ELF-1 (cell line): ENCODE data around the gene PRR16.
A peak's percentile ranks its signal among the peaks of the same experiment; 100 is the strongest.
"Not testable (repeated sequence)": the region's sequence is repeated elsewhere in the genome, so short reads cannot be mapped to it uniquely, and the experiment has no call there.

ENCODE experiments used
- DNase-seq: peaks from one replicate; pipeline ENCODE4 v3.0.0-alpha.2; 2016; ENCODE audit warnings: low read depth, low spot score

The PRR16 gene

DNA sequence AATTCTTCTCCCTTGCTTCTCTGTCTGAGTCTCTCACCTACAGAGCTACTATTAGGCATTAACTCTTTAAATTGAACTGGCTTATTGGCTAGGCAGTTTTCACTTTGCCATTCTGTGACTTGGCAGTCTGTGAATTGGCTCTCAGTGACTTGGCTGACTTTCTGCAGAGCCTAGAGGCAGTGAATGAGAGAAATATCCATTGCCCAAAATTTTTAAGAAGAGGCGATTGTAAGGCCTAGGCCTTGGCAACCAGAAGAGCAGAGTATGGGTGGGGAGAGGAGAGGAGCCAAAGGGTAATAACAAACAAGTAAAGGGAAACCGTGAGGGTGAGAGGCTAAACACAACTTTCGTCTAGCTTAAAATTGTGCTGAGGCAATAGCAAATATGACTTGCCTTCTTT is 176.7 kb downstream of the PRR16 start:
- DNase-seq, result no peak

DNA sequence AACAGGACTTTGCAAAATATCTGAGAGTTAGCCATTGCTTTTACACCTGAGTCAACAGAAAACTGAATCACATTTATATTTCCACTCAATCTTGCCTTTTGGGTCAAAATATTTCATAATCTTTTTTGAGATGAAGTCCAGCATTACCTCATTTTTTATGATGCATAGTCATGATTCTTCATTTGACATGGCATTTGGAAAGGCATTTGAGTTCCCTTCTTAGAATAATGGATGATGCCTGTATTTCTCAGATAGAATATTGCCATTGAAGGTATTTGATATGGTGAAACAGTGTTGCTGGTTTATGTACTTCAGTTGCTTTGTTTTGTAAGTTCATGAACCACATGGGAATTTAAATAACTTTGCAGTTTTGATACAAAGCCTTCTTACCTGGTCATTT is 180.4 kb downstream of the PRR16 start:
- DNase-seq, result no peak

DNA sequence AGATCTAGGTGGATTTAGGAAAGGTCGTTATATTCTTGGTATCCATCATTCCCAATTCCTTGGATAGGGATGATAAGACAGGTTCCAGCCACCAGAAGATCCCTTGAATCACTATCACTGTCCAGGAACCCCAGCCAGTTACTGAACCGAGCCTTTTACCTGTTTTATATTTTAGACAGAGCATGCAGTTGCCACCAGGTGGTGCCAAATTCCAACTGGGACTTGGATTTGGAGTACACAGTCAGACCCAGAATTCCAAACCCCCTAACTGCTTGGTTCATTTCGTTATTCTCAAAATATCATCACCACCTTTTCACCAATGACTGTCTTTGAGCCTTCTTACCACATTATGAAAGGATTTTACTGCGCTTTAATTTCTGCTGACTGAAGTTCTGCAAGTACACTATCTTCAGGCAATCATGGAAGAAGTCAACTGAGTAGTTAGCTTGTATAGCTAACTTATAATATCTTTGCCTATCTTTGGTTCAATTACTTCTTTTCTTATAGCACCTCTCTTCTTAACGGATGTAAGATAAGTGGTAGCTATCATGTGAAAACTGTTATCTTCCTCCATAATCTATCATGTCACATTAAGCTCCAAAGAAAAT is 191.8 kb downstream of the PRR16 start:
- DNase-seq, result peak; percentile 49

DNA sequence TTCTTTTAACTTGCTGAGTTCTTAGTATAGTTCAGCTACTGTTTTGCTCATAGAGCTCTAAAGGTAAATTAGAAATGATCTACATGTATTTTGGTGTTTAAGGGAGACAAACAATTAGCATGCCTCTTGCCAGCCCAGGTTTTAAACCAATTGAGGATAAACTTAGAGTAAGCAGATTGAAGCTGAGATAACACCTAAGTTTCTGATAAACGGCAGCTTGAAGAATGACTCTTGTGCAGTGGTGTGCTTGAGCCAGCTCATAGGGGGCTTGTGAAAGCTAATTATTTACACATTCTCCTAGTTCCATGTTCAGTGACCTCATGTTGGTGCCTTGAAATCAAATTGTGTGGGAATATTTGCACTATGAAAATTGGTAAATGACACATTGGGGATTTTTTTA is 193.0 kb downstream of the PRR16 start:
- no peak for DNase-seq

DNA sequence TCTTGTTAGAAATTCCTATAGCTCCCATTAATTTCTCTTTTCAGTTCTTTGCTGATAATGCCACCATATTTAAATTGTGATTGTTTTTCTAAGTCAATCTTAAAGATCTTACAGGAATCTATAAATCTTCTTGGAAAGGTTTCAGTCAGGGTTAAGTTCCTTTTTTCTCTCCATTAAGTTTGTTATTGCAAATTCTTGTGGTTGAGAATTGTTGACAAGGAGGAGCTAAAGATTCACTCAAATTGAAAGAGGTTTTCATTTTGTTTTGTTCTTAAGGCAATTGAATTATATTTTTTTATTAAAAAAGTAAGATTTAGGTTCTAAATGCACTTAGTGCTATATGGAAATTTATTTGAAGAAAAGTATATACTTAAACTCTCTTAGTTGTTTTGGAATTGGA is 213.4 kb downstream of the PRR16 start:
- no peak for DNase-seq

DNA sequence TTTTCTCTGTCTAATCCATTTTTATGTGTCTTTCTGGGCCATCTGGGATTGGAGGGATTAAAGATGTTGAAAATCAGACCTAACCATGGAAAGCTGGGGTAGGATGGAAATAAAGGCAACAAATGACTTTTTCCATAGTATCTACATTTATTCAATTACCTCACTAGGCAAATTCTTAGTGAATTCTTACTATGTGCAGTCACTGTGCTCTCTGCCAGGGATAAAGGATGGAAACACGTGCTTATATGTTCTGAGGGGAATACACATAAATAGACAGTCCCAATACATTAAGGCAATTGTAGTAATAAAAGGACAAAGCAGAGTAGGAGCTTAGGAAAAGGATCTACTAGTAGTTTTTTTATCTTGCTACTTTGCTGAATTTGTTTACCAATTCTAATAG is 214.2 kb downstream of the PRR16 start:
- DNase-seq, result no peak

DNA sequence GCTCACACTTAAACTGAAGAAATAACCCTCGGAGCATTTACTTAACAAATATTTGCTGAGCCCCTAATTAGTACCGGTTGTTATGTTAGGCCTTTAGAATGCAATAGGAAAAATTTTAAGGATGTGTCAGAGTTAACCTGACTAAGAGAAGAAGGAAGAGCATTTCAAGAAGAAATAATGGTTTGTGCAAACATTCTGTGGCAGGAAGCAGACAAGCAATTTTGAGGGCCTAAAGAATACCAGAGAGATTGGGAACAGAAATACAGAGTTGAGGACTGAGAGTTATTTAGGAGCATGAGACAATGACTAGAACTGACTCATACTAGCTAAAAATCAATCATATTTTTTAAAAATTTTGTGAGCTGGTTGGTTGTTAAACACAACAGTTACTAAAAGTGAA is 218.8 kb downstream of the PRR16 start:
- no peak for DNase-seq

DNA sequence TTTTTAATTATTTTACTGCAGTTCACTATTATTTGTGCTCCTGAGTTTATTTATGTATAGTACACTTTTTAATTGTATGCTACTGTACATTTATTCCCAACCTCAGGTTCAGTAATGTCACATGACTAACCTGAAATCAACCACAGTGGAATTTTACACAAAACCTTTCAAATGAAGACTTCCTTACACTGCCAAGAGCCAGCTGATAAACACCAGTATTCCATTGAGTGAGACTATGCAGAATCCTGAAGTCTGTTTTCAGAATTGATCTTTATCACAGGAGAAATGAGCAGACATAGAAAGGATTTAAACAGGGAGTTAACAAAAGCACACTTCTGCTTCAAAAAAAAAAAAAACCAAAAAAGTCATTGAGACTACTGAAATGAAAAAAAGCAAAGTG is 219.5 kb downstream of the PRR16 start:
- no peak for DNase-seq

DNA sequence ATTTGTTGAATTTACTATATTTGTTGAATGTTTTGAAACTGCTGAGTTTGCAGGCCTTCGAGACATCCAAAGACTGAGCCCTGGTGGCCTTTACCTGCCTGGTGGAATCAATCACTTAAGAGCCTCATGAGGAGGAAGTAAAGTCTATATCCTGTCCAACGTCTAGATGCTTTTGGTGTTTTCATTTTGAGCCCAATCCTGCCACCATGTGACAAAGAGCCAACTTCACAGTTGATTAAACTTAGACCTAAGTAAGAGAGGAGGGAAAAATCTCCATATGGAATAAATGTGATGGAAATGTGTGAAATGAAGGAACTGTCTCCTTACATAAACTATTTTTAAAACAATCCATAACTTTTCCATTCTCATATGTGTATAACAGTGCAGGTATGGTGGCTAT is 220.1 kb downstream of the PRR16 start:
- DNase-seq, result no peak

DNA sequence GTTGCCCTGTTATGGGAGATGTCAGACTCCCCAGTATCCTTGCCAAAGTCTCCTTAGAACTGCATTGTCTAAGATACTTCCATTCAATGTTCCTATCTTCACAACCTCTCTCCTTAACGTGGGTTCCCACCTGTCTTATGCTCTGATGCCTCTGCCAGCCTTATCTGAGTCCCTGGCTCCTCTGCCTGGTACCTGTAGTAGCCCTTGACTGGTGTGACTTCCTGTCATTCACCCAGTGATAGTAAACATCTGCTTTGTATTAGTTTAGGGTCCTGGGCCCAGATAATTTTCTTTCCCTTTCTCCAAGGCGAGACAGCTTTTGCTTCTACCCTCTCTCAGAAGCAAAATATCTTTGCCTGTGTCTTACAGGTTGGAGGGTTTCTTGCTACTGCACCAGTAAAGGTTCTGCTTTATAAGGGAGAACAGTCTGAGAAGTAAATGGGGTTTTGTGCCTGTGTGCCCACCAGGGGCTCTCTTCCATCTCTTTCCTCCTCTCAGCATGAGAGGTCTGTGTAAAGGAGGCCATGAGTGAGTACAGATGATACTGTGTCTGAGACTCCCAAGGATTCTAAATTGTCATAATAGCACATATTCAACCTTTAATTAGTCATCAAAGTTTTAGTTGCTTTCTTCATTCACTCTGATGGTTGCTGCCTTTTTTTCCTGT is 220.8 kb downstream of the PRR16 start:
- peak; percentile 40 for DNase-seq

DNA sequence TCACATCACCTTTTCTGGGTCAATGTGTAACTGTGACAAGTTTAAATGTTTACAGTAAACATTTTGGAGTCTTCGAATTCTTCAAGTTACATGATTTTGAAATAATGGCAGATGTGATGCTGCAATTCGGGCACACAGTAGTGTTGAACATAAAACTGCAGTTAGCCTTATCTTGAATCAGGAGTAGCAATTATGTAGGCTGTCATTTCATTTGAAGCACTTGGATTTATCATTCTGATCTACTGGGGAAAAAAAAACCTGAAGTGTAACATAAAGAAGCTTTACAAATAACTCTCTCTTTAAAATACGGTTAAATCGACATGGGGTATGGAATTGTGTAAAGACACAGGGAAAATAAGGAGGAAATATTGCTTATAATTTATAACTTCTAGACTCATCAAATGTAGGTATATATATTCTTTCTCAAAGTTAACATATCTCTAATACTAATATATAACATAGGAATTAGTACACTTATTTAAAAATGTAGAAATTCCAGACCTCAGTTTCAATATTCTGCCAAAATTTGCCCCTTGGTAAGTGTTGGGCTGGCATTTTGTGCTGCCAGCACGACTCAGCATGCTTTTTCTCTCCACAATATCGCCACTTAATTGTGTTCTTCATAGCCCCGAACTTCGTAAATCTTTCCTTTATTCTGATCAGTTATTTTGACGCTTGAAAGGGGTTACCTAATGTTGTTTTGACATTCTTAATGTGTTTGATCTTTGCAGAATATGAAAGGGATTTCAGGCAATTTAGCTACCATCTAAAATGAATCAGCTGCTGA is 226.7 kb downstream of the PRR16 start:
- no peak for DNase-seq

DNA sequence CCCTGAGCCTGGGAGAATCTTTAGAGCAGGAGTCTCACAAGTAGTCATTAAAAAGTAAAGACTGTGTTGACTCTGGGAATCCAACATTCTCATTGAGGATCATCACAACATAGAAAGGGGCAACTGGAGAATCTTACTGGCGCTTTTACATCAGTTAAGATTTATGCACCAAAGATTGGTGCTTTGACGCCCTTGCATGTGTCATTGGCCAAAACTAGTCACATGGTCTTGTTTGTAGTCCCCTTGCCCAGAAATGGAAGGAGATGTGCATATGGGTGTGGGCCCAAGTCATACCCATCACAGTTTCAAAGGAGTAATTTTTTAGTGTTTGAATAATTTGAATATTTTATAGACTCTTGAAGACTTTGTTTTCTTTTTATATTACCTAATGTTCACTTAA is 228.2 kb downstream of the PRR16 start:
- no peak for DNase-seq

DNA sequence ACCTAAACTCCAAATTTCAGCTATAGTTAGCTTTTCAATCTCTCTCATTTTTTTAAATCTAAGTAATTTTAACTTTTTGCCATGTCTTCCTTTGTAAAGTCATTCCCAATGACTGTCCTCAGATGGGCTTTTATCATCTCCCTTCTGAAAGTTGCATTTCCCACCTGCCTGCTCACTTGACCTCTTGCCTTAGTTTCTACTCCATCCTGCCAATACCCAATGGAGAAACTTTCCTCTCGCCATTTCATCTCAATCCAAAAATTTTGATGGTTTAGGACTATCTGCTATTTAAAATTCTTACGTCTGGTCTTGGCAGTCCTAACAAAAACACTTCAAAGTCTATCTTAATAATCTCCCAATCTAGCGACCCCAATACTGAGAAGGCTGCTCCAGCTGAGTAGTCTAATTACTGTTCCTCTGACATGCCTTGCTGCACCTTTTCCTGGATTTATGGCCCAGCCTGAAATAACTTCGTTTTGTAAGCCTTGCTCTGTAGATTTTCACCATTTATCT is 231.3 kb downstream of the PRR16 start:
- no peak for DNase-seq

DNA sequence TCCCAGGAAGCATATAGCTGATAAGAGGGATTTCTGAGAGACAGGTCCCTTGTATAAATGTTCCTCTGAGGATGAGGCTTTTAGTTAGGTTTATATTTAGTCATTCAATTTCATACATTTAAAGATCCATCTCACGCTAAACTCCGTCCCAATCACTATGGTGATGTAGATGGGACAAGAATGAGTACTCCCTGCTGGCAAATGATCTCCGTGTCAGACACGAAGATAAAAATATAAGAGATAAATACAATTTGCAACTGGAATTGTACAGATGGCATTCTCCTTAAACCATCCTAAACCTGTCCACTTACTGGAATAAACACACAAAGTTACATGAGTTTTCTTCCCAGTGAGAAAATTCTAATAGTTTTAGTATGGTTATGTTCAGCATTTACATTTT is 233.0 kb downstream of the PRR16 start:
- DNase-seq, result no peak

DNA sequence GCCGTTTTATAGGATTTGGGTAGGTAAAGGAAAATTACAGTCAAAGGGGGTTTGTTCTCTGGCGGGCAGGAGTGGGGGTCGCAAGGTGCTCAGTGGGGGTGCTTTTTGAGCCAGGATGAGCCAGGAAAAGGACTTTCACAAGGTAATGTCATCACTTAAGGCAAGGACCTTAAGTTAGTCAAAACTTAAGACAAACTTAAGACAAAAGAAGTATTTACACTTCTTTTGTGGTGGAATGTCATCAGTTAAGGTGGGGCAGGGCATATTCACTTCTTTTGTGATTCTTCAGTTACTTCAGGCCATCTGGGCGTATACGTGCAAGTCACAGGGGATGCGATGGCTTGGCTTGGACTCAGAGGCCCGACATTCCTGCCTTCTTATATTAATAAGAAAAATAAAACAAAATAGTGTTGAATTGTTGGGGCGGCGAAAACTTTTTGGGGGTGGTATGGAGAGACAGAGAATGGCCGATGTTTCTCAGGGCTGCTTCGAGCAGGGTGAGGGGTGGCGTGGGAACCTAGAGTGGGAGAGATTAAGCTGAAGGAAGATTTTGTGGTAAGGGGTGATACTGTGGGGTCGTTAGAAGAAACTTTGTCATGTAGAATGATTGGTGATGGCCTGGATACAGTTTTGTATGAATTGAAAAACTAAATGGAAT is 233.7 kb downstream of the PRR16 start:
- DNase-seq, result peak; percentile 45

DNA sequence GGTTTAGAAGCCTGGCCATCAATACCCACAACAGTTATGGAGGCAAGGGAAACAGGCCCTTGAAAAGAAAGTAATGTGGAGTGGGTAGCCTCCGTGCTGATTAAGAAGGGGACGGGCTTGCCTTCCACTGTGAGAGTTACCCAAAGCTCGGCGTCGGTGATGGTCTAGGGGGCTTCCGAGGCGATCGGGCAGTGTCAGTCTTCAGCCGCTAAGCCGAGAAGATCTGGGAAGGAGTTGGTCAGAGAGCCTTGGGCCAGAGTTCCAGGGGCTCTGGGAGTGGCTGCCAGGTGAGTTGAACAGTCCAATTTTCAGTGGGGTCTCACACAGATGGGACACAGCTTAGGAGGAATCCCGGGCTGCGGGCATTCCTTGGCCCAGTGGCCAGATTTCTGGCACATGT is 236.6 kb downstream of the PRR16 start:
- DNase-seq, result not testable (repeated sequence)

DNA sequence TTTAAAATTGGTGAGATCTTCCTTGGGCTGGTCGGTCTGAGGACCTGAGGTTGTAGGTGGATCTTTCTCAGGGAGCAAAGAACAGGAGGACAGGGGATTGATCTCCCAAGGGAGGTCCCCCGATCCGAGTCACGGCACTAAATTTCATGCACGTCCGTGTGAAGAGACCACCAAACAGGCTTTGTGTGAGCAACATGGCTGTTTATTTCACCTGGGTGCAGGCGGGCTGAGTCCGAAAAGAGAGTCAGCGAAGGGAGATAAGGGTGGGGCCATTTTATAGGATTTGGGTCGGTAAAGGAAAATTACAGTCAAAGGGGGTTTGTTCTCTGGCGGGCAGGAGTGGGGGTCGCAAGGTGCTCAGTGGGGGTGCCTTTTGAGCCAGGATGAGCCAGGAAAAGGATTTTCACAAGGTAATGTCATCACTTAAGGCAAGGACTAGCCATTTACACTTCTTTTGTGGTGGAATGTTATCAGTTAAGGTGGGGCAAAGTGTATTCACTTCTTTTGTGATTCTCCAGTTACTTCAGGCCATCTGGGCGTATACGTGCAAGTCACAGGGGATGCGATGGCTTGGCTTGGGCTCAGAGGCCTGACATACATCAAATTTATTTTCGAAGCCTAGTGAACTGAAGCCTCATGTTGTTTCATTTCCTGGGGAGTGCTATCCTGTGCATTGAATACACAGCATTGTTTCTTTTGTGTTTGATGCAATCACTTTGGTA is 238.9 kb downstream of the PRR16 start:
- DNase-seq, result peak; percentile 58

DNA sequence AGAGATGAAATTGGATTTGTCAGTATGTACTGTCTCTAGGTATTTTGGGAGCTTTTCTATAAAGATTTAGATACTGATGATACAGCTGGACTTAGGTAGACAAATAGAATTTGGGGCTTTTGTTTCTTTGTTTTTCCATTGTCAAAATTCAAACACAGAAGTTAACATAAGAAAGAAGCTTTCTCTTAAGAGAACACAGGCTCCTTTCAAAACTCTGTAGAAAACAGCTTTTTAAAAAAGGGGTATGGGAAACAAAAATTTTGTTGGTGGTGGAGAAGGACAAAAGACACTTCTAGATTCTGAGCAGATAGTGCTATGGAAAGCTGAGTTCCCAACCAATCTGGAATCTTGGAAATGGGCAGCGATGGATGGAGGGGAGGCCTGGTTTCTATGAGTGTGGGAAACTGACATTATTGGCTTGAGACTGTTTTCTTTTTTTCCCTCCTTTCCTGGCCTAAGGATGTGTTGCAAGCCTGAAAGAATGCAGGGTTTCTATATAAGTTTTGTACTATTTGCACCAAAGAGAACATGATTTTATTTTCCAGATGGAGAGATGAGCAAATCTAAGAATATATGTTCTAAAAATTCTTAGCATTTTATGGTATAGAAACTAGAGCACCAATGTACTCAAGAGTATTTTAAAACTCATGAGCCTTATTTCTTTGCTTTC is 240.0 kb downstream of the PRR16 start:
- DNase-seq, result peak; percentile 32

DNA sequence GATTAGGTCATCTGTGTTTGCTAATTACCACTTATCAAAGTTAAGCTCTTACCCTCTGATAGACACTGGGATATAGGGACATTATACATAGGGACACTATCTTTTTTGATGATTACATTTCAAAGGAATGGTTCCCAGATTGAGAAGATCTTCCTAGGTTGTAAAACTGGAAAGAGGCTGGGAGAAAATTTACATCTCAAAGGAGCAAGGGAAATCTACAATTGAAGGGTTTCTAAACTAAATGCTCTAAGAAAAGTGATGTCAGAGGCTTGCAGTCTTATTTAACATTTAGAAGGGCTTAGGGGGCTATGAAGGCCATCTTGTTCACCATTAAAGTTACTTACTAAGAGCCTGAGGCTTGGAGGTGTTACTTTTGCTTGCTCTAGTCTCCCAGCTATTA is 242.8 kb downstream of the PRR16 start:
- peak; percentile 56 for DNase-seq

DNA sequence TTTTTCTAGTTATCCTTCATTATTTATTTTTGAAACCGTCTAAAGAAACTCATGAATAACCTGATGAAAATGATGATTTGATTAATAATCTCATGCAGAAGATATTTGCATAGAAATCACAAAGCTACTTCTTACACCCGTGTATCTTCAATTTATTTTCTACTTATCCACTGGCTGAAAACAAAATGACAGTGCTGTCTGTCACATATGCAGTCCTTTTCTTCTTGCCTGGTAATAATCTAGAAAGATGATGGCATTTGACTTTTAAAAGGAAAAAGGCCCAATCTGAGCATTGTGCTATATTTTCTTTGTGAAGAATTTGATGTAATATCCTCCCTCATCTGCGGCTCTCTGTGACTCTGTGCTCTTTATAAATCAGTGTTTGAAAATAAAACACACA is 253.3 kb downstream of the PRR16 start:
- no peak for DNase-seq

DNA sequence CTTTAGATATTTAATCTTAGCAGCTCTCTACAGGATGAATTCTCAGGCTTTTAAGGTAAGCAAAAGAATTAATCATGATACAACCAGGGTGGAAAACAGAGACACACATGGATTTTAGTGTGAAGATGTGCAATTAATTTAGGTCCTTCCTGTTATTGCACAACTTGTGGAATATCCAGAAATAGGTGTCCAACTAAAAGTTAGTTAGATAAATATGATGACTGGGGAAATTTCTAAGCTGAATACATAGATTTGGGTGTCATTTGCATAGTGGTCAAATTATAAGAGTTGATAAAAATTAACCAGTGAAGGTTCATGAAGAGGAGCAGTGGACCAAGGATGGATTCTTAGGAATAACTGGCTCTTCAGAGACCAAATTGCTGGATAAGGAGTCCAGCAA is 266.1 kb downstream of the PRR16 start:
- DNase-seq, result no peak
